K562 (cell line): ENCODE measurements around the gene OR7C1. TPM values are rescaled to one million over a fixed set of nuclear protein-coding genes. Genes with fewer than 3 reads are reported as not detected.
A peak's percentile ranks its signal among the peaks of the same experiment; 100 is the strongest.

ENCODE experiments used
- ATAC-seq: fragments of 200-7000 bp; cut with Tn5 transposase; 3 replicates; pipeline ENCODE4 v1.9.1; 2020; ENCODE audit warnings: moderate library complexity
- BruUV-seq: library from RNA; stranded (reverse); fragments of 400-500 nt; replicated peaks from 2 replicates; lab custom pipeline; 2021; lab: Mats Ljungman, UMichigan
- CTCF ChIA-PET: fragments of 300-600 bp; formaldehyde crosslinking; extraction: SDS; loops from one replicate; lab custom pipeline; 2021; ENCODE audit warnings: low intra/inter-chr PET ratio; lab: Yijun Ruan, JAX
- POLR2A ChIA-PET: fragments of 300-600, 350-650 bp; sonication (Branson Sonifier 250); formaldehyde crosslinking; extraction: SDS; loops from one replicate; lab custom pipeline; 2021; ENCODE audit warnings: antibody characterized with exemption, inconsistent platforms; lab: Yijun Ruan, JAX
- DNase-seq, 4 experiments: peaks; one replicate each; pipeline versions ENCODE4 v3.0.0 to v3.0.0-alpha.2; 2011 to 2018; ENCODE audit warnings: low spot score in 3 of 4, mixed read lengths in 3 of 4; ENCODE audit errors: extremely low read depth in 1 of 4
- FAIRE-seq: peaks from 2 replicates; lab custom pipeline; 2011; peaks lifted over from hg19 to GRCh38; lab: Jason Lieb, UNC
- H2AFZ ChIP-seq: 2 replicates; pipeline ENCODE4 v1.6.0; 2011; ENCODE audit warnings: low read depth, low read length, control low read depth, inconsistent platforms
- H3K27ac ChIP-seq: fragments of 200-600 bp; 3 replicates; pipeline ENCODE4 v1.8.0; 2011; ENCODE audit warnings: low read depth, mild to moderate bottlenecking, control low read depth, inconsistent platforms, low read length, moderate library complexity, mixed read lengths; ENCODE audit errors: extremely low read depth
- H3K27me3 ChIP-seq, 2 experiments: fragments of 300-600 bp in 1 of 2; 2 replicates in 1 of 2; 3 replicates in 1 of 2; pipeline versions ENCODE4 v1.6.0 to v1.8.0; 2011; ENCODE audit warnings: inconsistent platforms in 2 of 2, low read length in 2 of 2, mild to moderate bottlenecking in 1 of 2, mixed read lengths in 1 of 2, moderate library complexity in 1 of 2; ENCODE audit not compliant: control insufficient read depth in 2 of 2, insufficient read depth in 2 of 2
- H3K36me3 ChIP-seq: fragments of 300-600 bp; 3 replicates; pipeline ENCODE4 v1.8.0; 2011; ENCODE audit warnings: mild to moderate bottlenecking, low read length, inconsistent platforms; ENCODE audit not compliant: control insufficient read depth, insufficient read depth
- H3K4me1 ChIP-seq, 2 experiments: fragments of 200-600 bp in 1 of 2; replicated peaks in 1 of 2; 2 replicates in 1 of 2; 3 replicates in 1 of 2; pipeline versions ENCODE4 v1.5.1 to v1.8.0; 2011; ENCODE audit warnings: inconsistent platforms in 2 of 2, low read length in 2 of 2, mild to moderate bottlenecking in 1 of 2, mixed read lengths in 1 of 2, moderate library complexity in 1 of 2; ENCODE audit not compliant: control insufficient read depth in 2 of 2, insufficient read depth in 2 of 2
- H3K4me2 ChIP-seq: 2 replicates; pipeline ENCODE4 v1.6.1; 2011; ENCODE audit warnings: low read length, control low read depth, inconsistent platforms, mixed read lengths; ENCODE audit not compliant: insufficient read depth
- H3K4me3 ChIP-seq: fragments of 200-600 bp; sonication (generic), shearing (Covaris generic); 2 replicates; pipeline ENCODE4 v1.5.1; 2016; ENCODE audit warnings: control low read depth, inconsistent platforms
- H3K79me2 ChIP-seq: fragments of 200-600 bp; 3 replicates; pipeline ENCODE4 v1.8.0; 2011; ENCODE audit warnings: low read length, inconsistent platforms; ENCODE audit not compliant: control insufficient read depth, insufficient read depth
- H3K9ac ChIP-seq, 2 experiments: 2 replicates each; pipeline versions ENCODE4 v1.6.0 to v1.6.1; 2011; ENCODE audit warnings: low read depth in 2 of 2, low read length in 2 of 2, control low read depth in 1 of 2, inconsistent platforms in 1 of 2, mild to moderate bottlenecking in 1 of 2, mixed read lengths in 1 of 2; ENCODE audit not compliant: insufficient read depth in 1 of 2
- H3K9me1 ChIP-seq: one replicate; pipeline ENCODE4 v1.6.0; 2011; ENCODE audit warnings: inconsistent platforms, mild to moderate bottlenecking, low read length, moderate library complexity; ENCODE audit not compliant: control insufficient read depth, insufficient read depth
- H3K9me3 ChIP-seq: replicated peaks from 2 replicates; pipeline ENCODE4 v1.5.1; 2011; ENCODE audit warnings: low read depth, low read length, inconsistent platforms; ENCODE audit not compliant: control insufficient read depth, insufficient read depth
- H4K20me1 ChIP-seq: replicated peaks from 2 replicates; pipeline ENCODE4 v1.6.1; 2011; ENCODE audit warnings: low read length, inconsistent platforms, mixed read lengths; ENCODE audit not compliant: control insufficient read depth, insufficient read depth
- CBX1 ChIP-seq: sonication (generic); IDR thresholded peaks from 2 replicates; pipeline ENCODE4 v1.6.1; 2016; ENCODE audit warnings: antibody characterized with exemption, low read depth, mild to moderate bottlenecking
- ELF4 ChIP-seq: fragments of 450-650 bp; formaldehyde crosslinking; IDR thresholded peaks from 2 replicates; pipeline ENCODE4 v1.4.0; 2022; ENCODE audit warnings: missing genetic modification characterization
- NFRKB ChIP-seq: fragments of 450-650 bp; IDR thresholded peaks from 2 replicates; pipeline ENCODE4 v1.6.1; 2016; ENCODE audit warnings: low read depth
- POLR2A ChIP-seq: fragments of 450-650 bp; conservative IDR thresholded peaks from 2 replicates; pipeline ENCODE4 v1.6.1; 2016
- POLR2B ChIP-seq: fragments of 450-650 bp; IDR thresholded peaks from 2 replicates; pipeline ENCODE4 v1.6.1; 2018; ENCODE audit warnings: low read depth; ENCODE audit not compliant: partially characterized antibody
- RCOR1 ChIP-seq, 2 experiments: IDR thresholded peaks; 2 replicates each; pipeline ENCODE4 v1.6.1; 2012; ENCODE audit warnings: low read depth in 2 of 2, low read length in 2 of 2, borderline replicate concordance in 1 of 2, improper control_type of control experiment in 1 of 2
- SLC30A9 ChIP-seq: fragments of 250-450 bp; sonication (Bioruptor Pico); IDR thresholded peaks from 2 replicates; pipeline ENCODE4 v1.8.0; 2022; ENCODE audit warnings: mild to moderate bottlenecking, moderate library complexity
- SUPT5H ChIP-seq: fragments of 450-650 bp; IDR thresholded peaks from 2 replicates; pipeline ENCODE4 v1.6.1; 2016
- ZNF263 ChIP-seq: sonication (generic); formaldehyde crosslinking; IDR thresholded peaks from 2 replicates; pipeline ENCODE4 v1.8.0; 2022; ENCODE audit warnings: mild to moderate bottlenecking, missing genetic modification reagents, borderline replicate concordance
- ZNF316 ChIP-seq: fragments of 450-650 bp; IDR thresholded peaks from 2 replicates; pipeline ENCODE4 v1.6.1; 2016
- WGBS: fragments of 100-300 bp; shearing (Covaris generic); methylation state at CpG from one replicate; pipeline ENCODE4 v1.1.6; 2016; ENCODE audit warnings: low coverage, mixed read lengths; ENCODE audit not compliant: insufficient coverage; ENCODE audit errors: missing lambda C conversion rate; 5-methylcytosine and 5-hydroxymethylcytosine counted together
- in situ Hi-C: fragments of 300-500 bp; cut with MboI; formaldehyde crosslinking; loops from 4 replicates; pipeline ENCODE4 v1.15.0; 2018; ENCODE audit warnings: inconsistent platforms, mixed read lengths
- intact Hi-C: fragments of 100-400 bp; cut with micrococcal nuclease; formaldehyde crosslinking; loops from 2 replicates; pipeline ENCODE4 v1.14.2; 2022
- polyA plus RNA-seq, 8 experiments: library from polyadenylated mRNA; depleted of rRNA in 4 of 8; stranded (reverse) in 5 of 8; unstranded in 3 of 8; fragments of >200 nt; fragmentation: Nextera tagmentation in 2 of 8; fragmentation: Illumina TruSeq in 1 of 8; extraction: Ambion mirVana in 2 of 8; extraction: Trizol in 1 of 8; gene quantifications; 2 replicates each; pipeline versions ENCODE4 v1.2.1 to v1.2.3, GENCODE V29; 2011 to 2014; ENCODE audit warnings: inconsistent platforms in 1 of 8, missing spikeins in 1 of 8
- total RNA-seq, 7 experiments: library from RNA; depleted of rRNA in 6 of 7; stranded (reverse); fragments of >200 nt in 6 of 7; fragmentation: Illumina TruSeq in 2 of 7; extraction: Trizol in 2 of 7; gene quantifications; 2 replicates each; pipeline versions ENCODE4 v1.2.1 to v1.2.3, GENCODE V29; 2011 to 2021; ENCODE audit warnings: low replicate concordance in 1 of 7
- TF ChIP-seq, protein P1 (sequence below): IDR thresholded peaks from 2 replicates; pipeline ENCODE4 v1.6.1; 2016; ENCODE audit warnings: missing genetic modification characterization, missing compliant biosample characterization
- TF ChIP-seq, protein P2 (sequence below): fragments of 450-650 bp; formaldehyde crosslinking; IDR thresholded peaks from 2 replicates; pipeline ENCODE4 v1.4.0; 2022; ENCODE audit warnings: missing genetic modification characterization
- TF ChIP-seq, protein P3 (sequence below), 2 experiments: fragments of 450-650 bp in 1 of 2; sonication (generic) in 1 of 2; formaldehyde crosslinking in 1 of 2; IDR thresholded peaks in 1 of 2; conservative IDR thresholded peaks in 1 of 2; 2 replicates each; pipeline versions ENCODE4 v1.6.1 to v1.8.1; 2016 to 2023; ENCODE audit warnings: mild to moderate bottlenecking in 2 of 2, moderate library complexity in 2 of 2, inconsistent platforms in 1 of 2, missing genetic modification reagents in 1 of 2
- TF ChIP-seq, protein P4 (sequence below): fragments of 450-650 bp; formaldehyde crosslinking; IDR thresholded peaks from 2 replicates; pipeline ENCODE4 v1.4.0; 2022; ENCODE audit warnings: missing genetic modification characterization
- TF ChIP-seq, protein P5 (sequence below): fragments of 250-450 bp; sonication (Bioruptor Pico); IDR thresholded peaks from 2 replicates; pipeline ENCODE4 v1.8.0; 2021; ENCODE audit warnings: mild to moderate bottlenecking, moderate library complexity

The OR7C1 gene
- total and polyA plus RNA-seq, 9 of the 15 experiments (the other 6 are each of a cell fraction or from before 2014, with no cell fraction given) = 0.01 to 0.18 (median 0.10) TPM; not detected in 1

DNA sequence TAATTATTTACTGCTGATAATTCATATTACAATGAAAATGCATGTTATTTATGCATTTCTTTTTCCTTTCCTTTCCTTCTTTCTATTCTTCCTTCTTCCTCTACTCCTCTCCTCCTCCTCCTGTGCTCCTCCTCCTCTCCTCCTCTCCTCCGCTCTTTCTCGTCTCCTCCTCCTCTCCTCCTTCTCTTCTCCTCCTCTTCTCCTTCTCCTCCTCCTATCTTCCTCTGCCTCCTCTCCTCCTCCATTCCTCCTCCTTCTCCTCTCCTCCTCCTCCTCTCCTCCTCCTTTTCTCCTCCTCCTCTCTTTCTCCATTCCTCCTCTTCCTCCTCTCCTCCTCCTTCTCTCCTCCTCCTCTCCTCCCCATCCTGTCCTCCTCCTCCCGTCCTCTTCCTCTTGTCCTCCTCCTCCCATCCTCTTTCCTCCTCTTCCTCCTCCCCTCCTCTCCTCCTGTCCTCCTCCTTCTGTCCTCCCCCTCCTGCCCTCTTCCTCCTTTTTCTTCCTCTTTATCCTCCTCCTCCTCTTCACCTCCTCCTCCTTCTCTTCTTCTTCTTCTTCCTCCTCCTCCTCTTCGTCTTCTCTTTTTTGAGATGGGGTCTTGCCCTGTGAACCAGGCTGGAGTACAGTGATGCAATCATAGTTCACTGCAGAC, 71.4 kb downstream of the OR7C1 start:
- no peak for ATAC-seq
- Histone ChIP-seq H3K4me2 (no peak overlapping the region), H2AFZ (no peak overlapping the region), H3K9me3 (no peaks in the 10 kb centered on the region), H3K27ac (no peak overlapping the region; the same call in 2 of the 3 replicates), H3K27me3 (no peaks in the 10 kb centered on the region), H3K4me3 (no peak overlapping the region), H3K9ac (no peak overlapping the region), H3K9me1 (no peaks in the 10 kb centered on the region), H4K20me1 (no peaks in the 10 kb centered on the region), H3K4me1 (peaks cover 0 to 2% of the 10 kb centered on the region in 2 experiments; a peak in 1 of 5 replicates), H3K79me2 (no peaks in the 10 kb centered on the region), H3K36me3 (peaks cover 60% of the 10 kb centered on the region; the same call in 2 of the 3 replicates)
- BruUV-seq = no TSS peak
- in situ Hi-C loops (no loop called here), intact Hi-C loops (no loop called here)
- CTCF ChIA-PET = no interaction called here
- no peak for FAIRE-seq
- 42% methylated on average over 3 of the region's 4 CpGs for WGBS
- POLR2A ChIA-PET = interaction anchor here (1.6 kb wide), 1 partner anchor 13 kb away, joined by 5 read pairs; no protein-coding TSS in a partner anchor
- no peak for DNase-seq
- TF ChIP-seq NFRKB (no peak), CBX1 (no peak), ZNF316 (0 out of 2 replicates have a peak, but pooled peaks have one; percentile 22), ELF4 (CRISPR knock-in tag) (peak; percentile 82), ZNF263 (CRISPR knock-in tag) (peak; percentile 92), SLC30A9 (CRISPR knock-in tag) (no peak), SUPT5H (peak; percentile 67), POLR2B (peak; percentile 51), POLR2A (peak; percentile 48; the same call in 1 of the 2 replicates), RCOR1 (IDR thresholded peaks at IDR 0.05; ENCODE audit: borderline replicate concordance in 1 of 2, low read depth in 2 of 2, low read length in 2 of 2) (no peak)
- TF ChIP-seq, protein P1, sequence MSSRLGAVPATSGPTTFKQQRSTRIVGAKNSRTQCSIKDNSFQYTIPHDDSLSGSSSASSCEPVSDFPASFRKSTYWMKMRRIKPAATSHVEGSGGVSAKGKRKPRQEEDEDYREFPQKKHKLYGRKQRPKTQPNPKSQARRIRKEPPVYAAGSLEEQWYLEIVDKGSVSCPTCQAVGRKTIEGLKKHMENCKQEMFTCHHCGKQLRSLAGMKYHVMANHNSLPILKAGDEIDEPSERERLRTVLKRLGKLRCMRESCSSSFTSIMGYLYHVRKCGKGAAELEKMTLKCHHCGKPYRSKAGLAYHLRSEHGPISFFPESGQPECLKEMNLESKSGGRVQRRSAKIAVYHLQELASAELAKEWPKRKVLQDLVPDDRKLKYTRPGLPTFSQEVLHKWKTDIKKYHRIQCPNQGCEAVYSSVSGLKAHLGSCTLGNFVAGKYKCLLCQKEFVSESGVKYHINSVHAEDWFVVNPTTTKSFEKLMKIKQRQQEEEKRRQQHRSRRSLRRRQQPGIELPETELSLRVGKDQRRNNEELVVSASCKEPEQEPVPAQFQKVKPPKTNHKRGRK = 0 out of 2 replicates have a peak, but pooled peaks have one; percentile 28
- TF ChIP-seq, protein P2, sequence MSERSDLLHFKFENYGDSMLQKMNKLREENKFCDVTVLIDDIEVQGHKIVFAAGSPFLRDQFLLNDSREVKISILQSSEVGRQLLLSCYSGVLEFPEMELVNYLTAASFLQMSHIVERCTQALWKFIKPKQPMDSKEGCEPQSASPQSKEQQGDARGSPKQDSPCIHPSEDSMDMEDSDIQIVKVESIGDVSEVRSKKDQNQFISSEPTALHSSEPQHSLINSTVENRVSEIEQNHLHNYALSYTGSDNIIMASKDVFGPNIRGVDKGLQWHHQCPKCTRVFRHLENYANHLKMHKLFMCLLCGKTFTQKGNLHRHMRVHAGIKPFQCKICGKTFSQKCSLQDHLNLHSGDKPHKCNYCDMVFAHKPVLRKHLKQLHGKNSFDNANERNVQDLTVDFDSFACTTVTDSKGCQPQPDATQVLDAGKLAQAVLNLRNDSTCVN (CRISPR knock-in tag) = peak; percentile 76; the same call in 1 of the 2 replicates
- TF ChIP-seq, protein P3, sequence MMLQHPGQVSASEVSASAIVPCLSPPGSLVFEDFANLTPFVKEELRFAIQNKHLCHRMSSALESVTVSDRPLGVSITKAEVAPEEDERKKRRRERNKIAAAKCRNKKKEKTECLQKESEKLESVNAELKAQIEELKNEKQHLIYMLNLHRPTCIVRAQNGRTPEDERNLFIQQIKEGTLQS (IDR thresholded peaks at IDR 0.05) = peak; percentile 40
- TF ChIP-seq, protein P3 (CRISPR knock-in tag; conservative IDR thresholded peaks at IDR 0.05) = no peak
- TF ChIP-seq, protein P4, sequence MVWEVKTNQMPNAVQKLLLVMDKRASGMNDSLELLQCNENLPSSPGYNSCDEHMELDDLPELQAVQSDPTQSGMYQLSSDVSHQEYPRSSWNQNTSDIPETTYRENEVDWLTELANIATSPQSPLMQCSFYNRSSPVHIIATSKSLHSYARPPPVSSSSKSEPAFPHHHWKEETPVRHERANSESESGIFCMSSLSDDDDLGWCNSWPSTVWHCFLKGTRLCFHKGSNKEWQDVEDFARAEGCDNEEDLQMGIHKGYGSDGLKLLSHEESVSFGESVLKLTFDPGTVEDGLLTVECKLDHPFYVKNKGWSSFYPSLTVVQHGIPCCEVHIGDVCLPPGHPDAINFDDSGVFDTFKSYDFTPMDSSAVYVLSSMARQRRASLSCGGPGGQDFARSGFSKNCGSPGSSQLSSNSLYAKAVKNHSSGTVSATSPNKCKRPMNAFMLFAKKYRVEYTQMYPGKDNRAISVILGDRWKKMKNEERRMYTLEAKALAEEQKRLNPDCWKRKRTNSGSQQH (CRISPR knock-in tag) = 0 out of 2 replicates have a peak, but pooled peaks have one; percentile 19
- TF ChIP-seq, protein P5, sequence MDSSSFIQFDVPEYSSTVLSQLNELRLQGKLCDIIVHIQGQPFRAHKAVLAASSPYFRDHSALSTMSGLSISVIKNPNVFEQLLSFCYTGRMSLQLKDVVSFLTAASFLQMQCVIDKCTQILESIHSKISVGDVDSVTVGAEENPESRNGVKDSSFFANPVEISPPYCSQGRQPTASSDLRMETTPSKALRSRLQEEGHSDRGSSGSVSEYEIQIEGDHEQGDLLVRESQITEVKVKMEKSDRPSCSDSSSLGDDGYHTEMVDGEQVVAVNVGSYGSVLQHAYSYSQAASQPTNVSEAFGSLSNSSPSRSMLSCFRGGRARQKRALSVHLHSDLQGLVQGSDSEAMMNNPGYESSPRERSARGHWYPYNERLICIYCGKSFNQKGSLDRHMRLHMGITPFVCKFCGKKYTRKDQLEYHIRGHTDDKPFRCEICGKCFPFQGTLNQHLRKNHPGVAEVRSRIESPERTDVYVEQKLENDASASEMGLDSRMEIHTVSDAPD = no peak
